Lung (tissue), 12 donors: ENCODE data around the gene MS4A6E. TPM values are rescaled to one million over a fixed set of nuclear protein-coding genes. Genes with fewer than 3 reads are reported as not detected.

Experiments
- ATAC-seq: fragments of 200-7000 bp; cut with Tn5 transposase; one replicate; pipeline ENCODE4 v1.9.1; 2020; ENCODE audit warnings: moderate number of reproducible peaks; ENCODE audit not compliant: insufficient read depth, low FRiP score
- DNase-seq, 3 donors: peaks; one replicate each; pipeline ENCODE4 v3.0.0-alpha.2; 2013 to 2017
- H3K27ac ChIP-seq, 2 donors: one replicate each; pipeline ENCODE4 v1.5.1; 2013; ENCODE audit warnings: mild to moderate bottlenecking in 2 of 2, moderate library complexity in 2 of 2, control low read depth in 1 of 2, inconsistent platforms in 1 of 2, low read depth in 1 of 2, low read length in 1 of 2
- H3K27me3 ChIP-seq, 3 donors: one replicate each; pipeline ENCODE4 v1.5.1; 2013; ENCODE audit warnings: low read length in 2 of 3; ENCODE audit not compliant: control insufficient read depth in 3 of 3, insufficient read depth in 3 of 3
- H3K36me3 ChIP-seq, 4 donors: one replicate each; pipeline ENCODE4 v1.5.1; 2013; ENCODE audit warnings: low read length in 4 of 4, mild to moderate bottlenecking in 1 of 4, moderate library complexity in 1 of 4; ENCODE audit not compliant: control insufficient read depth in 4 of 4, insufficient read depth in 4 of 4
- H3K4me1 ChIP-seq, 5 donors: one replicate each; pipeline ENCODE4 v1.5.1; 2013; ENCODE audit warnings: low read length in 5 of 5, mild to moderate bottlenecking in 2 of 5, moderate library complexity in 1 of 5; ENCODE audit not compliant: control insufficient read depth in 5 of 5, insufficient read depth in 5 of 5
- H3K4me3 ChIP-seq: one replicate; pipeline ENCODE4 v1.5.1; 2013; ENCODE audit warnings: mild to moderate bottlenecking, control low read depth, moderate library complexity
- H3K9ac ChIP-seq, 2 donors: one replicate each; pipeline ENCODE4 v1.5.1; 2013; ENCODE audit warnings: low read length in 2 of 2, control low read depth in 1 of 2; ENCODE audit not compliant: insufficient read depth in 1 of 2
- H3K9me3 ChIP-seq, 4 donors: one replicate each; pipeline ENCODE4 v1.5.1; 2013; ENCODE audit warnings: low read length in 3 of 4, mild to moderate bottlenecking in 1 of 4, moderate library complexity in 1 of 4; ENCODE audit not compliant: control insufficient read depth in 4 of 4, insufficient read depth in 3 of 4
- CTCF ChIP-seq: IDR thresholded peaks from 2 replicates; pipeline ENCODE4 v1.5.1; 2012; ENCODE audit warnings: mild to moderate bottlenecking; ENCODE audit errors: control extremely low read depth, extremely low read depth
- WGBS, 2 donors: extraction: QIAGEN DNeasy Blood & Tissue Kit; methylation state at CpG; one replicate each; pipeline ENCODE4 v1.1.7; 2013; 5-methylcytosine and 5-hydroxymethylcytosine counted together
- polyA plus RNA-seq, 2 donors: library from polyadenylated mRNA; stranded (reverse); fragments of 200-250 nt; gene quantifications; one replicate each; pipeline ENCODE4 v1.2.1, GENCODE V29; 2013
- total RNA-seq, 2 donors: library from RNA; depleted of rRNA in 1 of 2; stranded (reverse); fragments of >200 nt in 1 of 2; gene quantifications; one replicate each; pipeline ENCODE4 v1.2.1, GENCODE V29; 2014 to 2021
- donor health status: control.
- donor health status: control.
- donor health status: Bipolar disorder and iron deficiency.
- donor health status: healthy.
- donor health status: DM: yes; HTN: yes; CAD: no.

The MS4A6E gene
- total and polyA plus RNA-seq, 4 donors: 0.63 to 2.6 (median 1.0) TPM; not detected in 1

GRCh38 chr11:60367009-60367408 is 40.0 kb downstream of the MS4A6E start:
- H3K27ac ChIP-seq: no peak overlapping the region
- no peaks in the 10 kb centered on the region for H3K27me3 ChIP-seq
- TF ChIP-seq CTCF: no peak
- H3K36me3 ChIP-seq: no peaks in the 10 kb centered on the region
- H3K4me1 ChIP-seq: peaks cover 0 to 2% (median 0%) of the 10 kb centered on the region in 5 donors
- DNase-seq (no peak), ATAC-seq (no peak)
- WGBS, 2 donors: 34 to 36% methylated on average over 2 of the region's 2 CpGs
- no peak overlapping the region for H3K9ac ChIP-seq
- H3K9me3 ChIP-seq: no peaks in the 10 kb centered on the region
- no peak overlapping the region for H3K4me3 ChIP-seq

GRCh38 chr11:60367896-60368295 is 40.8 kb downstream of the MS4A6E start:
- H3K9ac ChIP-seq: no peak overlapping the region
- no peak for ATAC-seq

GRCh38 chr11:60370252-60370810 is 43.3 kb downstream of the MS4A6E start:
- Histone ChIP-seq H3K9ac (no peak overlapping the region), H3K4me3 (no peak overlapping the region), H3K36me3 (no peaks in the 10 kb centered on the region), H3K9me3 (peaks cover 0 to 2% (median 0%) of the 10 kb centered on the region in 4 donors), H3K27me3 (no peaks in the 10 kb centered on the region), H3K27ac (no peak overlapping the region), H3K4me1 (no peaks in the 10 kb centered on the region)
- WGBS, 2 donors: 39 to 68% methylated on average over 2 of the region's 2 CpGs
- no peak for ATAC-seq
- DNase-seq: no peak
- TF ChIP-seq CTCF: no peak

More at GRCh38 chr11:60367896-60368295, 40.8 kb downstream of the MS4A6E start:
- DNase-seq: no peak
- no peaks in the 10 kb centered on the region for H3K36me3 ChIP-seq
- H3K27me3 ChIP-seq: no peaks in the 10 kb centered on the region
- no peak overlapping the region for H3K4me3 ChIP-seq
- no peak overlapping the region for H3K27ac ChIP-seq
- no peak for TF ChIP-seq CTCF
- no peaks in the 10 kb centered on the region for H3K4me1 ChIP-seq
- WGBS, 2 donors: 92 to 96% methylated on average over 19 of the region's 19 CpGs
- no peaks in the 10 kb centered on the region for H3K9me3 ChIP-seq
